Measurements from ENCODE around the gene VMP1.

GRCh38 chr17:59714255-59714654 is 6.8 kb downstream of the VMP1 start:
- TF ChIP-seq CTCF (conservative IDR thresholded peaks at IDR 0.05; ENCODE audit: low read depth, low read length) (no peak), EZH2 (IDR thresholded peaks at IDR 0.05; ENCODE audit: borderline replicate concordance, low read depth, low read length, poor library complexity, severe bottlenecking) (no peak)

Measured in A673 (cell line).